Mucosa of stomach (tissue), 1 donor: ENCODE results near the gene DYNC1H1.

ENCODE experiments used
- H3K27me3 ChIP-seq: one replicate; pipeline ENCODE4 v1.7.0; 2013; ENCODE audit warnings: mild to moderate bottlenecking, low read length; ENCODE audit not compliant: control insufficient read depth, insufficient read depth
- H3K36me3 ChIP-seq: one replicate; pipeline ENCODE4 v1.7.0; 2013; ENCODE audit warnings: low read length; ENCODE audit not compliant: control insufficient read depth, insufficient read depth
- H3K4me1 ChIP-seq: one replicate; pipeline ENCODE4 v1.7.0; 2013; ENCODE audit warnings: mild to moderate bottlenecking, low read length; ENCODE audit not compliant: control insufficient read depth, insufficient read depth
- H3K4me3 ChIP-seq: one replicate; pipeline ENCODE4 v1.7.0; 2013; ENCODE audit warnings: low read length
- H3K9ac ChIP-seq: one replicate; pipeline ENCODE4 v1.7.0; 2013; ENCODE audit warnings: mild to moderate bottlenecking, low read length, moderate library complexity
- H3K9me3 ChIP-seq: one replicate; pipeline ENCODE4 v1.7.0; 2013; ENCODE audit warnings: mild to moderate bottlenecking, low read length, moderate library complexity; ENCODE audit not compliant: control insufficient read depth
- donor health status: Pancreatic carcinoma.

The DYNC1H1 gene

DNA sequence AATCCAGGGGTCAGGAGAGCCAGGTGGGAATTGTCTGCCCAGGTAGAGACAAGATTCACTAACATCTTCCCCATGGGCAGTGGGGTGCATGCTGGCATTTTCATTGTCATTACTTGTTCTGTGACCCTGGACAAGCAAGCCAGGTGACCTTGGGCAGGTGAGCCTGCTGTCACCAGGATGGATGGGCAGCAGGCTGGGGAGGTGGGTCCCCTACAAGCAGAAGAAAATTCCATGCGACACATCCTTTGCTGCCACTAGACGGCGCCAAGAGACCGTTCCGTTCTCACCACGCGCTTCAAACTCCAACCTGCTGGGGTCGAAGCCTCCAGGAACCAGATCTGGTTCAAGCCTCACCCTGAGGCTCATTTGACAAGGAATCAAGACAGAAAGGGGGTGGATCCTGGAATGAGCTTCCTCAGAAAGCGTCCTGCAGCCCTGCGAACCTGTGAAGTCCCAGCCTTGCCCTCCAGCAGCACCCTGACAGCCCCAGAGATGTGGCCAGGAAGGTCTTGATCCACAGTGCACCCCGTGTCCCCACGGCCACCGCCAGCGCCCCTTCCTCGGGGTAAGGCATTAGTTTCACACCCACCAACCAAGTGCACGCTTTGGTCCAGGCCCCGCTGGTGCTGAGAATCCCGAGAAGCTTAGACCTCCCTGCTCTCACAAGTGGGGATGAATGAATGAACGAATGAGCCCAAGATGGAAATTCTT is 3.2 kb upstream of the DYNC1H1 start:
- H3K9me3 ChIP-seq, result no peaks in the 10 kb centered on the region
- no peak overlapping the region for H3K9ac ChIP-seq
- H3K4me3 ChIP-seq, result no peak overlapping the region
- peaks cover 23% of the 10 kb centered on the region for H3K4me1 ChIP-seq
- H3K27me3 ChIP-seq, result no peaks in the 10 kb centered on the region
- no peaks in the 10 kb centered on the region for H3K36me3 ChIP-seq

DNA sequence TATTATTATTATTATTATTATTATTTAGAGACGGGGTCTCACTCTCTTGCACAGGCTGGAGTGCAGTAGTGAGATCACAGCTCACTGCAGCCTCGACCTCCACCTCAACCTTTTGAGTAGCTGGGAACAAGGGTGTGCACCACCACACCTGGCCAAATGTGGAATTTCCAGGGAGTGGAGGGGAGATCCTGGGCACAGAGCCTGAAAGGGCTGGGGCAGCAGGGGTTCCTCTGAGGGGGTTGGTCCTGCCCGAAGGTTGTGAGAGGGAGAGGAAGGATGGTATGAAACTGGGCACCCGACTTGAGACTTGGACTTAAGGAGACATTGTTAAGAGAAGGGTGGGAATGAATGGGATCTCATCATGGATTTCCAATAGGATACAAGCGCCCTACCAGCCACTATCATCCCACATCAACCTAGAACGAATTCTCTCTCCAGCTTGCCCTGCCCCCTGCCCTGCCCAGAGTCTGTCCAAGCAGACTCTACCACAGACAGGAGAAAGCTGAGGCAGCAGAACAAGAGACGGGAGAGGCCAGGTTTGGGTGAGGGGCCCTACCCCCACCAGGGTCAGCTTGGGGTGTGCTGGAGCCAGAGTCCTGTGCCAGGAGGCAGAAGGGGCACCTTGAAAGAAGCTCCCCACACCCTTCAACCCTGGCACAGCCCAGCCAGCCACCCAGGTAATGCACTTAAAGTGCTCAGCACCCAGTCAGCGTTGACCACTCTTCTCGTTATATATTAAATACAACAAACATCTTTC is 2.4 kb upstream of the DYNC1H1 start:
- no peaks in the 10 kb centered on the region for H3K27me3 ChIP-seq
- H3K4me1 ChIP-seq, result peaks cover 23% of the 10 kb centered on the region
- H3K9me3 ChIP-seq, result no peaks in the 10 kb centered on the region
- H3K4me3 ChIP-seq, result no peak overlapping the region
- H3K36me3 ChIP-seq, result no peaks in the 10 kb centered on the region
- H3K9ac ChIP-seq, result no peak overlapping the region

DNA sequence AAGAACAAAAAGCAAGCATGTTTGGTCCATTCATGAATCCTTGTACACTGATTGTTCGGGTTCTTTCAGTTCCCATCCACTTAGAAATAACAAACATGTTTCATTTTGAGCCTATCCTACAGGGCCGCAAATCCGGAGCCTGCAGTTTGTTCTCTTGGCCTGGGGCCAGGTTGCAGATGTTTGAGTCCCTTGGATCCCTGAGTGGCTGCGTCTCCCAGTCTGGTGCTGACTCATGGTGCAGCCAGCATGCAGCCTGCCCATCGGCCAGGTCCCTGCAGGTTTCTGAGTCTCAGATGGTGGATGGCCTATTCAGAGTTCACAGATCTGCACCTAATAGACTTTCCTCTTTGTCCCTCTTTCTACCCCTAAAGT is 1.9 kb upstream of the DYNC1H1 start:
- Histone ChIP-seq H3K36me3 (no peaks in the 10 kb centered on the region), H3K9ac (no peak overlapping the region), H3K4me1 (peaks cover 25% of the 10 kb centered on the region), H3K9me3 (no peaks in the 10 kb centered on the region), H3K27me3 (no peaks in the 10 kb centered on the region), H3K4me3 (no peak overlapping the region)

DNA sequence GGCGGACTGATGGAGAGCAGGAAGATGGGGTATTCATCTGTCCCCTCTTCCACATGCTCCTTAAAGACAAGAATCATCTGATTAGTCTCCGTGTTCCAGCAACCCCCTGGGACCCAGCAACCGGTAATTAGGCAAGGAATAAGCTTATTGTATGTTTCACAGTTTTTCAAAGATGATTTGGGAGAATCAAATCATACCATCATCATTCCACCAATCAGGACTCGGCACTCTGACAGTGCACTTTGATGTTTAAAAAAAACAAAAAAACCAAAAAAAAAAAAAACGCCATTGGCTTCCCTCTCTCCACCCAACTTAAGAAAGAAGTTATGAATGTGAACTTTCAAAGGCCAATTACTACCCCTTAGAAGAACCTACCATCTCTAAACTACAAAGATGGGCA is 1.3 kb upstream of the DYNC1H1 start:
- H3K4me1 ChIP-seq, result peaks cover 30% of the 10 kb centered on the region
- no peak overlapping the region for H3K4me3 ChIP-seq
- no peaks in the 10 kb centered on the region for H3K36me3 ChIP-seq
- H3K27me3 ChIP-seq, result no peaks in the 10 kb centered on the region
- no peaks in the 10 kb centered on the region for H3K9me3 ChIP-seq
- H3K9ac ChIP-seq, result no peak overlapping the region

DNA sequence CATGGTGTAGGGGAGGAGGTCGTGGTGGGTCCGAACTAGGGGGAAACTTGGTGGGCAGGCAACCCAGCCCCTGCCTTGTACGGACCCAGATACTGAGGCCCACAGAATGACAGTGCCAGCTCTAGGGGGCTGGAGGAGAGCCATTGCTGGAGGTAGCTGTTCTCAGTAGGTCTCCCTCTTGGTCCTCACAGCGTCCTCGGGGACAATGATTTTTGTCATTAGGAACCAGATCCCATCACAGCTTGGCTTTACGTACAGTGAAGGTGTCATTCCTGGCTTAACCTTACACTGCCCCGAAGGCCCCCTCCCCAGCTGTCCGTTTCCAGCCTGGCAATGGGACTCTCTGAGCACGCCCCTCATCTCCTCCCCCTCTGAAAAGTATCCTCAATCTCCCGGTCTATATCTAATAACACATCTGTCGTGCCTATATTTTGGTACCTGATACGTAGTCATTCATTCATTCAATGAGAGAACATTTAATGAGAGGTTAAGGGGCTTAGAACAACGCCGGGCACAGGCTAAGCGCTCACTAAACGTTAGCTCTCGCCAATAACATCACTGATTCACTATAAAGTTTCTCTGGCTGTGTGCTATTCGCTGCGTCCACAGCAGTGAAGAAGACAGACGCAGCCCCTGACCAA is 597 bp upstream of the DYNC1H1 start:
- Histone ChIP-seq H3K9me3 (no peaks in the 10 kb centered on the region), H3K36me3 (no peaks in the 10 kb centered on the region), H3K9ac (no peak overlapping the region), H3K27me3 (no peaks in the 10 kb centered on the region), H3K4me1 (peaks cover 37% of the 10 kb centered on the region), H3K4me3 (no peak overlapping the region)

DNA sequence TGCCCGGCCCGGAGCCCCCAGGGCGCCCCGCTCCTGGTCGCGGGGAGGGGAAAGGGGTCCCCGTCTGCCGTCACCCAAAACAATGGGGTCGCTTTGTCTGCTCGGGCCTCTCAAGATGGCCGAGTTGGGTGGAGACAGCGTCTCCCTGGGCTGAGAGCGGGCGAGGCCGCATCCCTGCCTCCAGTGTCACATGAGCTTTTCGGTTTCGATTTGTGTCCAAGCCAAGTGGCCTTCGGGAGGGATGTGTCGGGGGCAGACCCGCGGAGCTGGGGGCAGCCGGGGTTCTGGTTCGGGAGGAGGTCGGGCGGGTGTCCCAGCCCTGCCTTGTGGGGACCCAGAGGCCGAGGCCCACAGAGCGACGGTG is 790 bp downstream of the DYNC1H1 start:
- Histone ChIP-seq H3K4me3 (peak overlapping the region; percentile 92), H3K27me3 (no peaks in the 10 kb centered on the region), H3K9me3 (no peaks in the 10 kb centered on the region), H3K9ac (peak overlapping the region; percentile 93), H3K4me1 (peaks cover 37% of the 10 kb centered on the region), H3K36me3 (no peaks in the 10 kb centered on the region)

DNA sequence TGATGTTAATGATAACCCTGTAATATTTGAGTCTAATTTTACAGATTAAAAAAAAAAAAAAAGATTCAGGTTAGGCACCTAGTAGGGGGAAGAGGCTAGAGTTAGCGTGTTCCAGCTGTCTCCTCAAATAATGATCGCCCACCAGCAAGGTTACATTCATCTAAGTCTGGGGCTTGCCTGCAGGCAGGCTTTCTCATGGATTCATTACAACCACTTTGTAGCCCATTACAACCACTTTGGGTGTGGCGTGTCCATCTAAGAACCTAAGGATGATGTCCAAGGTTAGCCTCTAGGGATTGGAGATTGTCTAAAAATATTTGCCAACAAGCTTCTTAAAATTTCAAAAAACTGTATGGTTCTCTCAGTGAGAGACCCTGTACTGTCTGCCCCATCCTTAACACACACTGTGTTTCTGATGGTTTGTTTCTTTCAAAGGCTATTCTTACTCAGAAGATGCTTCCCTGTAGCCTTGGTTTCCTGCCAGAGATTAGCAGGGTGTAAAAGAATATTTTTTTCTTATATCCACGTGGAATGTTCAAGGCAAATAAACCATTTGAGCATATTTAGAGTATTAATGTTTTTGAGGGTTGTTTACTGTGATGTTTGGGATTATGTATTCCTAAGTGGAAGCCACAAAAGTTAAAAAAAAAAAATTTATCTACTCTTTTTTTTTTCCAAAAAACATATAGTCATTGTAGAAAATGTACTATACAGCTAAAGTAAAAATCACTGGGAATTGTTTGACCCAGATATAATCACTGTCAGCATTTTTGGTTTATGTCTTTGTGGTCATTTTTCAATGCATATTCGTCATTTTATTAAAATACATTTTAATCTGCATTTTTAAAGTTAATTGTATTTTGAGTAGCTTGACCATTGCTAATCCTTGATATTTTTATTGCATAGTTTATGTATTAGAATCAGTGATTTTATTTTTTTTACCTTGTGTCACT is 1.7 kb downstream of the DYNC1H1 start:
- Histone ChIP-seq H3K4me3 (peak overlapping the region; percentile 92), H3K36me3 (no peaks in the 10 kb centered on the region), H3K27me3 (no peaks in the 10 kb centered on the region), H3K4me1 (peaks cover 38% of the 10 kb centered on the region), H3K9me3 (no peaks in the 10 kb centered on the region), H3K9ac (peak overlapping the region; percentile 93)

DNA sequence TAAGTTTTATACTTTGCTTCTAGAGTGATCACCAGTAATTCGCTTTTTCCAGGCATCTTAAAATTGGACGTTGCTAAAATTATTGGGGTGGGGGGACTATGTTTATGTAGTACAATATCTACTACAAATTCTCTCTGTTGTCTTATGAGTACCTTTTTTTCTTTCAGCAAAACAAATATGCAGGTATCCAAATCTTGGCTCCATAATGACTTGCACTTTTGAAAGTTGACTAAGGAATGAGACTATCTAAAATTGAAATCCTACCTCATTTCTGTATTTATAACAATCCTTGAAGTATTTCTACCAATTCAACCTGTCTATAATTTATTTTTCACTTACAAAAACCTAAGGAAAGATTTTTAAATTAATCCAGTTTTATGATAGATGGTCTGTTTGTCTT is 2.4 kb downstream of the DYNC1H1 start:
- Histone ChIP-seq H3K4me3 (no peak overlapping the region), H3K27me3 (no peaks in the 10 kb centered on the region), H3K9me3 (no peaks in the 10 kb centered on the region), H3K36me3 (no peaks in the 10 kb centered on the region), H3K4me1 (peaks cover 40% of the 10 kb centered on the region), H3K9ac (no peak overlapping the region)

DNA sequence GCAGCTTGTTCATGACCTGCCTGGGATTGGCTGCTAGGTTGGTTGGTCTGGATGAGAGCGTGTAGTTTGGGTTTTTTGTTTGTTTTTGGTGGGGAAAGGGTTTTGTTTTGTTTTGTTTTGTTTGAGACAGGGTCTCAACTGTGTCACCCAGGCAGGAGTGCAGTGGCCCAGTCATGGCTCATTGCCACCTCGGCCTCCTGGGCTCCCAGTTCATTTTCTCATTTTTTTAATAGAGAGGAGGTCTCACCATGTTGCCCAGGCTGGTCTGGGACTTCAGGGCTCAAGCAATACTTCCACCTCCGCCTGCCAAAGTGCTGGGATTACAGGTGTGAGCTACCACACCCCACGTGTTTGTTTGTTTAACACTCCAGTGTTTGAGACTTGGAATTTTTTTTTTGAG is 3.8 kb downstream of the DYNC1H1 start:
- Histone ChIP-seq H3K4me3 (no peak overlapping the region), H3K36me3 (no peaks in the 10 kb centered on the region), H3K9me3 (no peaks in the 10 kb centered on the region), H3K4me1 (peaks cover 47% of the 10 kb centered on the region), H3K27me3 (no peaks in the 10 kb centered on the region), H3K9ac (no peak overlapping the region)

DNA sequence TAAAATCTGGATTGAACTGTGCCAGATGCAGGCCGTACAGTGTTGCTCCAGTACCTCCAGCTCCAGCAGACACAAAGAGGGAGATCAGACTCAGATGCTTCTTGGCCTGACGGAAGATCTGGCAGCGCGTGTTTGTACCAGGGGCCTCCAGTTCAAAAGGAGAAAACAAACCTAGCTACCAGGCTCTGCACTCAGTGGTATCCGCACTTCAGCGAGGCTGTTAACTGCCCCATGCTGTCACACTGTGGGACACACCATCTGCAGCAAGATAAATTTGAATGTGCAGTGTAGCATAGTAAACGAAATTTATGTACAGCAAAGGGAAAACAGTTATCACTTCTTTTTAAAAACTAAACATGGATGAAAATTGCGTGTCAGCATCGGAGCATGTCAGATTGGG is 5.1 kb downstream of the DYNC1H1 start:
- no peaks in the 10 kb centered on the region for H3K27me3 ChIP-seq
- H3K36me3 ChIP-seq, result no peaks in the 10 kb centered on the region
- no peaks in the 10 kb centered on the region for H3K9me3 ChIP-seq
- no peak overlapping the region for H3K4me3 ChIP-seq
- H3K9ac ChIP-seq, result no peak overlapping the region
- peaks cover 46% of the 10 kb centered on the region for H3K4me1 ChIP-seq

DNA sequence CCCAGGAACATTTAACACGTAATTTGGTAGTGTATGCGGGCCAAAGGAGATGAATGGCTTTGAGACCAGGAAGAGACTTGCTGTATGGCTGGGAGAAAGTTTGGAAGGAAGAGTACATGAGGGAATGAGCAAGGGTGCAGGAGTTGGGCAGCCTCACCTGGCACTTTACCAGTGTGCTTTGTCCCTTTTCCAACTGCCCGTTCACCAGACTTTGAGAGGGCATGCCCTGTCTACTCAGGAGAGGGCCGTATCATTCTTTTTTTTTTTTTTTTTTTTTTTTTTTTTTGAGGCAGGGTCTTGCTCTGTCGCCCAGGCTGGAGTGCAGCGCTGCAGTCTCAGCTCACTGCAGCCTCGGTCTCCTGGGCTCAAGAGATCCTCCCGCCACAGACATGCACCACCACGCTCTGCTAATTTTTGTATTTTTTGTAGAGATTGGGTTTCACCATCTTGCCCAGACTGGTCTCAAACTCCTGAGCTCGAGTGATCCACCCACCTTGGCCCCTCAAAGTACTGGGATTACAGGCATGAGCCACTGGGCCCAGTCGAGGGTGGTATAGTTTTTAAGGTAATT is 6.5 kb downstream of the DYNC1H1 start:
- no peaks in the 10 kb centered on the region for H3K9me3 ChIP-seq
- no peak overlapping the region for H3K9ac ChIP-seq
- peaks cover 40% of the 10 kb centered on the region for H3K4me1 ChIP-seq
- H3K4me3 ChIP-seq, result no peak overlapping the region
- no peaks in the 10 kb centered on the region for H3K27me3 ChIP-seq
- no peaks in the 10 kb centered on the region for H3K36me3 ChIP-seq
